ENCODE results near the gene TRDN.

DNA sequence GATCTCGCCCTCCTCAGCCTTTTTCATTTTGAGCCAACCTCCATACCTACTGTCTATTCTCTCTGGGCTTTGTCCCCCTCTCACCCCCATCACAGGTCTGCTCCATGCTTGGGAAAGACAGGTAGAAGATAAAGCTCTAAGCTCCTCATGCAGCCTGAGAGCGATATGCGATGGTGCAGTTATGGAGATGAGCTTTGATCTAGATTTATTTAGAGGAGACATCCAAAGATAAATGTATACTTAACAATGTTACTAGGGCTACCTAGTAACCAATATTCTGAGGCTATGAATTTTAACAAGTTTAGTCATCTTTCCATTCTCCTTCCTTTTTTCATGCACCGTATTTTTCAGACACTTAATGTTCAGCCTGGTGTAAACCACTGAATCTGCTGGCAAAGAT, 95.3 kb downstream of the TRDN start:
- TF ChIP-seq CTCF (IDR thresholded peaks at IDR 0.05) (no peak), POLR2A (IDR thresholded peaks at IDR 0.05) (no peak)
